ENCODE measurements around the gene RAB6B. TPM values are rescaled to one million over a fixed set of nuclear protein-coding genes. Genes with fewer than 3 reads are reported as not detected.

The RAB6B gene
- total RNA-seq, 1 experiment from 2014 or later: 0.33 TPM

- DNase-seq (ENCODE audit: low spot score): no peak
These were observed 13.5 kb downstream of the RAB6B start for GRCh38 chr3:133881939-133882825.

GRCh38 chr3:133881492-133881891 is 14.2 kb downstream of the RAB6B start:
- DNase-seq (ENCODE audit: low spot score): no peak

- DNase-seq (ENCODE audit: low spot score): no peak
These were observed 14.7 kb downstream of the RAB6B start for GRCh38 chr3:133880886-133881455.

- DNase-seq (ENCODE audit: low spot score): no peak
These were observed 15.4 kb downstream of the RAB6B start for GRCh38 chr3:133880287-133880686.

GRCh38 chr3:133878518-133878917 is 17.2 kb downstream of the RAB6B start:
- no peak for DNase-seq (ENCODE audit: low spot score)

- DNase-seq (ENCODE audit: low spot score): no peak
These were observed 18.5 kb downstream of the RAB6B start for GRCh38 chr3:133877221-133877620.

- DNase-seq (ENCODE audit: low spot score): no peak
These were observed 20.8 kb downstream of the RAB6B start for GRCh38 chr3:133874761-133875438.

GRCh38 chr3:133874344-133874743 is 21.3 kb downstream of the RAB6B start:
- DNase-seq (ENCODE audit: low spot score): no peak

GRCh38 chr3:133872781-133873180 is 22.9 kb downstream of the RAB6B start:
- no peak for DNase-seq (ENCODE audit: low spot score)

GRCh38 chr3:133872161-133872560 is 23.5 kb downstream of the RAB6B start:
- DNase-seq (ENCODE audit: low spot score): no peak

- DNase-seq (ENCODE audit: low spot score): no peak
These were observed 24.2 kb downstream of the RAB6B start for GRCh38 chr3:133871368-133872090.

GRCh38 chr3:133870822-133871221 is 24.9 kb downstream of the RAB6B start:
- no peak for DNase-seq (ENCODE audit: low spot score)

GRCh38 chr3:133869586-133869985 is 26.1 kb downstream of the RAB6B start:
- DNase-seq (ENCODE audit: low spot score): no peak

- DNase-seq (ENCODE audit: low spot score): no peak
These were observed 26.8 kb downstream of the RAB6B start for GRCh38 chr3:133868758-133869475.

- no peak for DNase-seq (ENCODE audit: low spot score)
These were observed 27.5 kb downstream of the RAB6B start for GRCh38 chr3:133868186-133868585.

GRCh38 chr3:133866141-133866540 is 29.5 kb downstream of the RAB6B start:
- DNase-seq (ENCODE audit: low spot score): no peak

GRCh38 chr3:133865136-133865855 is 30.4 kb downstream of the RAB6B start:
- DNase-seq (ENCODE audit: low spot score): no peak

- no peak for DNase-seq (ENCODE audit: low spot score)
These were observed 31.1 kb downstream of the RAB6B start for GRCh38 chr3:133864616-133865015.

GRCh38 chr3:133863911-133864310 is 31.8 kb downstream of the RAB6B start:
- no peak for DNase-seq (ENCODE audit: low spot score)

GRCh38 chr3:133862161-133862560 is 33.5 kb downstream of the RAB6B start:
- DNase-seq (ENCODE audit: low spot score): no peak

- no peak for DNase-seq (ENCODE audit: low spot score)
These were observed 35.2 kb downstream of the RAB6B start for GRCh38 chr3:133860519-133860918.
